ENCODE results near the gene FXYD1.

- TF ChIP-seq ZNF384 (IDR thresholded peaks at IDR 0.05), result no peak
- TF ChIP-seq ELF4 (IDR thresholded peaks at IDR 0.05), result no peak
- no peak for TF ChIP-seq BHLHE40 (IDR thresholded peaks at IDR 0.05; ENCODE audit: borderline replicate concordance)
- no peak for TF ChIP-seq NFRKB (IDR thresholded peaks at IDR 0.05)
- TF ChIP-seq FOXA1 (IDR thresholded peaks at IDR 0.05), result no peak
Measured at GRCh38 chr19:35168196-35168595, 29.6 kb downstream of the FXYD1 start.
